K562 (cell line): Measurements from ENCODE around the gene SACM1L. TPM values are rescaled to one million over a fixed set of nuclear protein-coding genes. Genes with fewer than 3 reads are reported as not detected.

Experiments
- EP400 ChIP-seq: fragments of 450-650 bp; IDR thresholded peaks from 2 replicates; pipeline ENCODE4 v1.6.1; 2017; ENCODE audit warnings: antibody characterized with exemption, mild to moderate bottlenecking, moderate library complexity
- LEF1 ChIP-seq: fragments of 450-650 bp; IDR thresholded peaks from 2 replicates; pipeline ENCODE4 v1.6.1; 2016; ENCODE audit warnings: mild to moderate bottlenecking
- NCOA1 ChIP-seq: fragments of 450-650 bp; IDR thresholded peaks from 2 replicates; pipeline ENCODE4 v1.6.1; 2016; ENCODE audit warnings: low read depth
- NFATC3 ChIP-seq: fragments of 450-650 bp; IDR thresholded peaks from 2 replicates; pipeline ENCODE4 v1.6.1; 2017; ENCODE audit warnings: mild to moderate bottlenecking
- NRF1 ChIP-seq, 2 experiments: fragments of 450-650 bp; IDR thresholded peaks in 1 of 2; conservative IDR thresholded peaks in 1 of 2; 2 replicates each; pipeline ENCODE4 v1.6.1; 2014; ENCODE audit warnings: mild to moderate bottlenecking in 2 of 2
- PHF20 ChIP-seq: fragments of 450-650 bp; IDR thresholded peaks from 2 replicates; pipeline ENCODE4 v1.6.1; 2018; ENCODE audit not compliant: partially characterized antibody
- SAP30 ChIP-seq: fragments of 200-600 bp; sonication (generic); IDR thresholded peaks from 2 replicates; pipeline ENCODE4 v1.6.1; 2012; ENCODE audit warnings: borderline replicate concordance, low read depth, mild to moderate bottlenecking, moderate library complexity, low read length, control low read depth, inconsistent platforms; ENCODE audit not compliant: insufficient read depth, poor library complexity, severe bottlenecking
- TEAD4 ChIP-seq, 2 experiments: sonication (generic) in 1 of 2; formaldehyde crosslinking in 1 of 2; IDR thresholded peaks; 2 replicates each; pipeline versions ENCODE4 v1.6.1 to v1.8.0; 2012 to 2022; ENCODE audit warnings: borderline replicate concordance in 1 of 2, inconsistent platforms in 1 of 2, low read length in 1 of 2, mild to moderate bottlenecking in 1 of 2, missing genetic modification reagents in 1 of 2
- polyA plus RNA-seq, 8 experiments: library from polyadenylated mRNA; depleted of rRNA in 4 of 8; stranded (reverse) in 5 of 8; unstranded in 3 of 8; fragments of >200 nt; fragmentation: Nextera tagmentation in 2 of 8; fragmentation: Illumina TruSeq in 1 of 8; extraction: Ambion mirVana in 2 of 8; extraction: Trizol in 1 of 8; gene quantifications; 2 replicates each; pipeline versions ENCODE4 v1.2.1 to v1.2.3, GENCODE V29; 2011 to 2014; ENCODE audit warnings: inconsistent platforms in 1 of 8, missing spikeins in 1 of 8
- total RNA-seq, 7 experiments: library from RNA; depleted of rRNA in 6 of 7; stranded (reverse); fragments of >200 nt in 6 of 7; fragmentation: Illumina TruSeq in 2 of 7; extraction: Trizol in 2 of 7; gene quantifications; 2 replicates each; pipeline versions ENCODE4 v1.2.1 to v1.2.3, GENCODE V29; 2011 to 2021; ENCODE audit warnings: low replicate concordance in 1 of 7
- TF ChIP-seq, protein P1 (sequence below): fragments of 450-650 bp; IDR thresholded peaks from 2 replicates; pipeline ENCODE4 v1.6.1; 2018; ENCODE audit not compliant: partially characterized antibody
- TF ChIP-seq, protein P2 (sequence below): fragments of 450-650 bp; IDR thresholded peaks from 2 replicates; pipeline ENCODE4 v1.6.1; 2016; ENCODE audit warnings: borderline replicate concordance

SACM1L gene
- total and polyA plus RNA-seq, 9 of the 15 experiments (the other 6 are each of a cell fraction or from before 2014, with no cell fraction given) = 25.7 to 67.2 (median 40.3) TPM

DNA sequence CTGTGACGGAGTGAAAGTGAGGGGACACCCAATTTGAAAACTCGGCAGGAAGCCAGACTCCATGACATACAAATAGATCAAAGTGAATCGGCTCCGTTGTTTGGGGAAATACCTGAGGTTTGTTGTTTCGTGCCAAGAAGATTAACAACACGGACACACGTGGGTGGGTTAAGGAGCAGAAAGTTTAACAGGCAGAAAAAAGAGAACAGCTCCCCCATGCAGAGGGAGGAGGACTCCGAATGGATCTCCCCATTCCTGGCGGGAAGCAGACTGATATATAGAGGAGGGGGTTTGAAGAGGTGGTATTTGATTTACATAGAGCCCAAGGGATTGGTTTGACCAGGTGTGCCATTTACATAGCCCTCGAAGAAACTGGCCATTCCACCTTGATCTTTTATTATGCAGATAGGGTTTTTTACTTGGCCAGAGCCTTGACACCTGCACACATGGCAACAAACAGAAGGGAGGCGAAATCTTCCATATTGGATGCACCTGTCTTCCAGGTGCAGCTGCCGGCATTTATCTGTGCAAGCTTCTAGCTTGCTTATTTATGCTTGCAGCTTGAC is 4.8 kb upstream of the SACM1L start (continued):
- TF ChIP-seq, protein P1, sequence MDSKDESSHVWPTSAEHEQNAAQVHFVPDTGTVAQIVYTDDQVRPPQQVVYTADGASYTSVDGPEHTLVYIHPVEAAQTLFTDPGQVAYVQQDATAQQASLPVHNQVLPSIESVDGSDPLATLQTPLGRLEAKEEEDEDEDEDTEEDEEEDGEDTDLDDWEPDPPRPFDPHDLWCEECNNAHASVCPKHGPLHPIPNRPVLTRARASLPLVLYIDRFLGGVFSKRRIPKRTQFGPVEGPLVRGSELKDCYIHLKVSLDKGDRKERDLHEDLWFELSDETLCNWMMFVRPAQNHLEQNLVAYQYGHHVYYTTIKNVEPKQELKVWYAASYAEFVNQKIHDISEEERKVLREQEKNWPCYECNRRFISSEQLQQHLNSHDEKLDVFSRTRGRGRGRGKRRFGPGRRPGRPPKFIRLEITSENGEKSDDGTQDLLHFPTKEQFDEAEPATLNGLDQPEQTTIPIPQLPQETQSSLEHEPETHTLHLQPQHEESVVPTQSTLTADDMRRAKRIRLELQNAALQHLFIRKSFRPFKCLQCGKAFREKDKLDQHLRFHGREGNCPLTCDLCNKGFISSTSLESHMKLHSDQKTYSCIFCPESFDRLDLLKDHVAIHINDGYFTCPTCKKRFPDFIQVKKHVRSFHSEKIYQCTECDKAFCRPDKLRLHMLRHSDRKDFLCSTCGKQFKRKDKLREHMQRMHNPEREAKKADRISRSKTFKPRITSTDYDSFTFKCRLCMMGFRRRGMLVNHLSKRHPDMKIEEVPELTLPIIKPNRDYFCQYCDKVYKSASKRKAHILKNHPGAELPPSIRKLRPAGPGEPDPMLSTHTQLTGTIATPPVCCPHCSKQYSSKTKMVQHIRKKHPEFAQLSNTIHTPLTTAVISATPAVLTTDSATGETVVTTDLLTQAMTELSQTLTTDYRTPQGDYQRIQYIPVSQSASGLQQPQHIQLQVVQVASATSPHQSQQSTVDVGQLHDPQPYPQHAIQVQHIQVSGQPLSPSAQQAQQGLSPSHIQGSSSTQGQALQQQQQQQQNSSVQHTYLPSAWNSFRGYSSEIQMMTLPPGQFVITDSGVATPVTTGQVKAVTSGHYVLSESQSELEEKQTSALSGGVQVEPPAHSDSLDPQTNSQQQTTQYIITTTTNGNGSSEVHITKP = peak; percentile 19
- TF ChIP-seq NFATC3 (no peak), NRF1 (conservative IDR thresholded peaks at IDR 0.05 in 1 of 2, IDR thresholded peaks at IDR 0.05 in 1 of 2) (no peak), NCOA1 (no peak), TEAD4 (IDR thresholded peaks at IDR 0.05; ENCODE audit: low read length) (no peak), TEAD4 (CRISPR knock-in tag; IDR thresholded peaks at IDR 0.05; ENCODE audit: borderline replicate concordance) (no peak), PHF20 (no peak), EP400 (no peak), LEF1 (peak; percentile 71), SAP30 (no peak)
- TF ChIP-seq, protein P2, sequence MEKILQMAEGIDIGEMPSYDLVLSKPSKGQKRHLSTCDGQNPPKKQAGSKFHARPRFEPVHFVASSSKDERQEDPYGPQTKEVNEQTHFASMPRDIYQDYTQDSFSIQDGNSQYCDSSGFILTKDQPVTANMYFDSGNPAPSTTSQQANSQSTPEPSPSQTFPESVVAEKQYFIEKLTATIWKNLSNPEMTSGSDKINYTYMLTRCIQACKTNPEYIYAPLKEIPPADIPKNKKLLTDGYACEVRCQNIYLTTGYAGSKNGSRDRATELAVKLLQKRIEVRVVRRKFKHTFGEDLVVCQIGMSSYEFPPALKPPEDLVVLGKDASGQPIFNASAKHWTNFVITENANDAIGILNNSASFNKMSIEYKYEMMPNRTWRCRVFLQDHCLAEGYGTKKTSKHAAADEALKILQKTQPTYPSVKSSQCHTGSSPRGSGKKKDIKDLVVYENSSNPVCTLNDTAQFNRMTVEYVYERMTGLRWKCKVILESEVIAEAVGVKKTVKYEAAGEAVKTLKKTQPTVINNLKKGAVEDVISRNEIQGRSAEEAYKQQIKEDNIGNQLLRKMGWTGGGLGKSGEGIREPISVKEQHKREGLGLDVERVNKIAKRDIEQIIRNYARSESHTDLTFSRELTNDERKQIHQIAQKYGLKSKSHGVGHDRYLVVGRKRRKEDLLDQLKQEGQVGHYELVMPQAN = no peak
